Trophoblast cell (in vitro differentiated cells and primary cell): ENCODE results near the gene COL19A1.

ENCODE experiments used
- DNase-seq, 2 donors: peaks; one replicate each; pipeline ENCODE4 v3.0.0-alpha.2; 2016
- H2AFZ ChIP-seq: 2 replicates; pipeline ENCODE4 v1.6.1; 2013; ENCODE audit warnings: low read length, moderate library complexity, mild to moderate bottlenecking; ENCODE audit not compliant: insufficient read depth, poor library complexity
- H2AK5ac ChIP-seq: 2 replicates; pipeline ENCODE4 v1.6.1; 2013; ENCODE audit warnings: mild to moderate bottlenecking, low read length
- H2BK120ac ChIP-seq: 2 replicates; pipeline ENCODE4 v1.6.1; 2013; ENCODE audit warnings: low read length, mild to moderate bottlenecking, moderate library complexity; ENCODE audit not compliant: insufficient read depth, poor library complexity
- H2BK12ac ChIP-seq: 2 replicates; pipeline ENCODE4 v1.6.1; 2013; ENCODE audit warnings: mild to moderate bottlenecking, low read length, moderate library complexity
- H2BK5ac ChIP-seq: 2 replicates; pipeline ENCODE4 v1.6.1; 2013; ENCODE audit warnings: low read length, low read depth, moderate library complexity, mild to moderate bottlenecking; ENCODE audit not compliant: poor library complexity
- H3K14ac ChIP-seq: 2 replicates; pipeline ENCODE4 v1.6.1; 2013; ENCODE audit warnings: mild to moderate bottlenecking, low read length
- H3K18ac ChIP-seq: 2 replicates; pipeline ENCODE4 v1.6.1; 2013; ENCODE audit warnings: mild to moderate bottlenecking, low read length
- H3K23ac ChIP-seq: 2 replicates; pipeline ENCODE4 v1.6.1; 2013; ENCODE audit warnings: low read length
- H3K27ac ChIP-seq: 2 replicates; pipeline ENCODE4 v1.5.1; 2013; ENCODE audit warnings: low read depth, mild to moderate bottlenecking, inconsistent platforms, low read length, moderate library complexity
- H3K27me3 ChIP-seq: 2 replicates; pipeline ENCODE4 v1.6.1; 2013; ENCODE audit warnings: inconsistent platforms, mild to moderate bottlenecking, low read length, moderate library complexity; ENCODE audit not compliant: insufficient read depth
- H3K36me3 ChIP-seq, 2 experiments: 1 replicate in 1 of 2; 2 replicates in 1 of 2; pipeline ENCODE4 v1.6.1; 2013; ENCODE audit warnings: low read length in 2 of 2, mild to moderate bottlenecking in 2 of 2, moderate library complexity in 1 of 2; ENCODE audit not compliant: insufficient read depth in 2 of 2, control insufficient read depth in 1 of 2
- H3K4ac ChIP-seq: 2 replicates; pipeline ENCODE4 v1.6.1; 2013; ENCODE audit warnings: low read depth, mild to moderate bottlenecking, low read length, moderate library complexity
- H3K4me1 ChIP-seq, 2 experiments: 1 replicate in 1 of 2; 2 replicates in 1 of 2; pipeline ENCODE4 v1.6.1; 2013; ENCODE audit warnings: low read length in 2 of 2, mild to moderate bottlenecking in 2 of 2, moderate library complexity in 1 of 2; ENCODE audit not compliant: insufficient read depth in 2 of 2, control insufficient read depth in 1 of 2
- H3K4me2 ChIP-seq: 2 replicates; pipeline ENCODE4 v1.6.1; 2013; ENCODE audit warnings: inconsistent platforms, mild to moderate bottlenecking, low read length, moderate library complexity
- H3K4me3 ChIP-seq: 2 replicates; pipeline ENCODE4 v1.5.1; 2013; ENCODE audit warnings: mild to moderate bottlenecking, low read depth, low read length, inconsistent platforms
- H3K79me1 ChIP-seq: one replicate; pipeline ENCODE4 v1.6.1; 2013; ENCODE audit warnings: low read length
- H3K79me2 ChIP-seq: 2 replicates; pipeline ENCODE4 v1.6.1; 2013; ENCODE audit warnings: low read length, mild to moderate bottlenecking; ENCODE audit not compliant: control insufficient read depth, insufficient read depth, poor library complexity
- H3K9ac ChIP-seq: 2 replicates; pipeline ENCODE4 v1.6.1; 2013; ENCODE audit warnings: mild to moderate bottlenecking, low read length
- H3K9me3 ChIP-seq: 2 replicates; pipeline ENCODE4 v1.6.1; 2013; ENCODE audit warnings: low read depth, mild to moderate bottlenecking, control low read depth, inconsistent platforms, low read length; ENCODE audit not compliant: insufficient read depth
- H4K12ac ChIP-seq: 2 replicates; pipeline ENCODE4 v1.6.1; 2013; ENCODE audit warnings: low read depth, mild to moderate bottlenecking, low read length, moderate library complexity
- H4K8ac ChIP-seq: 2 replicates; pipeline ENCODE4 v1.6.1; 2013; ENCODE audit warnings: low read depth, mild to moderate bottlenecking, low read length, moderate library complexity
- H4K91ac ChIP-seq: one replicate; pipeline ENCODE4 v1.6.1; 2013; ENCODE audit warnings: low read depth, mild to moderate bottlenecking, low read length, moderate library complexity
- WGBS: extraction: QIAGEN DNeasy Blood & Tissue Kit; methylation state at CpG from one replicate; pipeline ENCODE4 v1.1.7; 2013; ENCODE audit warnings: missing lambda C conversion rate; ENCODE audit not compliant: insufficient read length, insufficient coverage; ENCODE audit errors: extremely low coverage; 5-methylcytosine and 5-hydroxymethylcytosine counted together

The COL19A1 gene

DNA sequence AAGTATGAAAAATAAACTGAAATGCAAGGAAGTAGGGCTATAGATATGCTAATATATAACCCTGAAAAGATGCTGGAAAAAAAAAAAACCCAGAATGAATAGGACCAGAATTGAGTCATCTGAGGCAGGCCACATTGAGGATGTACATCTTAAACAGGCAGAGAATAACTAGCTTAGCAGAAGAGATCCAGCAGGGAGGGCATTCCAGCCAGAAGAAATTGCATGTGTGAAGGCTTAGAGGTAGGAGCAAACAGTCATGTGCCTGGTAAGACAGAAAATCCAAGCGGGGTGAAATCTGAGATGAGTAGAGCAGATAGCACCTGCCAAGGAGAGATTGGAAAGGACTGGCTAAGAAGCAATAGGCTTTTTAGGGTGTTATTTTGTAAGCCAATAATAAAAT lies 2.6 kb downstream of the COL19A1 start:
- no CpG with 5 or more reads among the region's 1 CpG for WGBS
- no peak for DNase-seq
- H2AK5ac ChIP-seq = no peak overlapping the region

DNA sequence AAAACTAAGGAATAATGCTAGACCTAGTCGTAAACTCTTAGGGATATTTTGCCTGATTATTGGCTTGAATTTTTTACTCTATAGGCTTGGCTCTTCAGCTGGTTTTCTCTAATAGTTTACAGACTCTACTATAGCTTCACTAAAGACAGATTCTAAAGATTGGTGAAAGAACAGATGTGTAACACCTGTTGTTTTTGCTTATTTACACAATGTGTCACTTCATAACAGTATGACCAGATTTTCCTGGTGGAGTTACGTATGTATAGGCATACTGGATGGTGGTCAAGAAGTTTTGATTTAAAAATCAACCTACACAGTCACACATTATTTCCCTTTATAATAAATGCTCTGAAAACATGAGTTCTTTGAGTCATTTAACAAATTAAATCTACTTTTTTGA lies 4.8 kb downstream of the COL19A1 start:
- H3K79me1 ChIP-seq = peaks cover 9% of the 10 kb centered on the region
- no peak overlapping the region for H2BK5ac ChIP-seq
- no peak for DNase-seq
- no peak overlapping the region for H2BK120ac ChIP-seq
- no peaks in the 10 kb centered on the region for H3K9me3 ChIP-seq
- H3K4me3 ChIP-seq = no peak overlapping the region
- no peak overlapping the region for H3K18ac ChIP-seq
- no peak overlapping the region for H3K23ac ChIP-seq
- H4K8ac ChIP-seq = no peak overlapping the region
- H2BK12ac ChIP-seq = no peak overlapping the region
- H4K12ac ChIP-seq = no peak overlapping the region
- H3K14ac ChIP-seq = no peak overlapping the region
- H3K27me3 ChIP-seq = no peaks in the 10 kb centered on the region
- H3K9ac ChIP-seq = no peak overlapping the region
- peaks cover 0 to 2% of the 10 kb centered on the region in 2 experiments for H3K4me1 ChIP-seq
- WGBS = no CpG with 5 or more reads among the region's 2 CpGs
- no peak overlapping the region for H3K4me2 ChIP-seq
- H3K36me3 ChIP-seq = no peaks in the 10 kb centered on the region
- peaks cover 3% of the 10 kb centered on the region for H3K79me2 ChIP-seq
- H3K27ac ChIP-seq = no peak overlapping the region
- no peak overlapping the region for H2AK5ac ChIP-seq
- no peak overlapping the region for H2AFZ ChIP-seq
- no peak overlapping the region for H4K91ac ChIP-seq
- H3K4ac ChIP-seq = no peak overlapping the region

More for the DNA sequence above, 2.6 kb downstream of the COL19A1 start:
- Histone ChIP-seq H3K27me3 (no peaks in the 10 kb centered on the region), H2BK120ac (no peak overlapping the region), H4K91ac (no peak overlapping the region), H3K79me2 (peaks cover 3% of the 10 kb centered on the region), H3K4ac (no peak overlapping the region), H4K12ac (no peak overlapping the region), H2BK5ac (no peak overlapping the region), H3K36me3 (no peaks in the 10 kb centered on the region), H3K27ac (no peak overlapping the region), H3K18ac (no peak overlapping the region), H3K4me3 (no peak overlapping the region), H3K9me3 (no peaks in the 10 kb centered on the region), H3K4me1 (peaks cover 0 to 2% of the 10 kb centered on the region in 2 experiments), H3K23ac (no peak overlapping the region), H2BK12ac (no peak overlapping the region), H3K14ac (no peak overlapping the region), H4K8ac (no peak overlapping the region), H3K9ac (no peak overlapping the region), H2AFZ (no peak overlapping the region), H3K79me1 (peaks cover 9% of the 10 kb centered on the region), H3K4me2 (no peak overlapping the region)

DNA sequence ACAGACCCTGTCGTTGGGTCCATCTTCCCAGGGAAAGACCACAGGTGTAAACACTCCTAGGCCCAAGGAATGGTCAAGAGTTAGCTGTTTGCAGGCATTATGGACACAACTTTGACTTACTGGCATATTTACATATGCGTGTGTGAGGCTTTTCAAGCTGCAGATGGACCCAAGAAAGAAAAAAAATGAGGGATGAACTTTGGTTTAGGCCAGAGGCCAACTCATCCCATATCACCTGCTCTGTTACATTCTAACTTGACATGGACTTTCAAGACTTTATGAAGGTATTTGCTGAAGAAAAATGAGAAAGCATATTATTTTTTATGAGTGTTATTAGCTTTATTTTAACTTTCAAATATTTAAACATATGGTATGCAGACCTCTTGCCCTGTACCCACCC lies 6.9 kb downstream of the COL19A1 start:
- H3K9me3 ChIP-seq = no peaks in the 10 kb centered on the region
- H3K36me3 ChIP-seq = no peaks in the 10 kb centered on the region
- no peak overlapping the region for H3K4me2 ChIP-seq
- H4K8ac ChIP-seq = no peak overlapping the region
- H4K91ac ChIP-seq = no peak overlapping the region
- no peaks in the 10 kb centered on the region for H3K27me3 ChIP-seq
- H3K4me3 ChIP-seq = no peak overlapping the region
- no peak for DNase-seq
- no peak overlapping the region for H3K23ac ChIP-seq
- no peak overlapping the region for H2AK5ac ChIP-seq
- no peaks in the 10 kb centered on the region for H3K79me1 ChIP-seq
- no peak overlapping the region for H2BK120ac ChIP-seq
- H2BK12ac ChIP-seq = no peak overlapping the region
- H2BK5ac ChIP-seq = no peak overlapping the region
- H3K4ac ChIP-seq = no peak overlapping the region
- H2AFZ ChIP-seq = no peak overlapping the region
- H3K9ac ChIP-seq = no peak overlapping the region
- no peaks in the 10 kb centered on the region for H3K79me2 ChIP-seq
- H4K12ac ChIP-seq = no peak overlapping the region
- no peaks in the 10 kb centered on the region for H3K4me1 ChIP-seq
- no CpG with 5 or more reads among the region's 2 CpGs for WGBS
- H3K27ac ChIP-seq = no peak overlapping the region
- H3K18ac ChIP-seq = no peak overlapping the region
- no peak overlapping the region for H3K14ac ChIP-seq

DNA sequence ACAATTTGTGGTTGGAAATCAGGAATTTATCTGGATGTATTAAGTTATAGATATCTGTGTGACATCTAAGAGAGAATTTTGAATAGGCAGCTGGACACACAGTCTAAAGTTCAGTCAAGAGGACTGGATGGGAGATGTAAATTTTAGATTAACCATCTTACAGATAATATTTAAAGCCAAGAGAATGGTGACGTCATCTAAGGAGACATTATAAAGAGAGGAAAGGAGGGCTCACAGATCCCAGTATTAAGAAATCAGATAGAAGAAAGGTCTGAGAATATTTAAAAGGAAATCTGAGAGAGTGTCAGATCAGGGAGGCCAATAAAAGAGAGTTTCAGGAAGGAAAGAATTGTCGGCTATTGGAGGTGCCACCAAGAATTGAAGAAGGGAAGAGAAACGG lies 9.4 kb downstream of the COL19A1 start:
- no peak overlapping the region for H3K27ac ChIP-seq
- H3K18ac ChIP-seq = no peak overlapping the region
- no peaks in the 10 kb centered on the region for H3K36me3 ChIP-seq
- no peaks in the 10 kb centered on the region for H3K27me3 ChIP-seq
- H3K4ac ChIP-seq = no peak overlapping the region
- H3K4me1 ChIP-seq = no peaks in the 10 kb centered on the region
- no peak overlapping the region for H3K14ac ChIP-seq
- no peak overlapping the region for H2BK120ac ChIP-seq
- no peak overlapping the region for H3K9ac ChIP-seq
- no peak overlapping the region for H2AFZ ChIP-seq
- no peak overlapping the region for H3K23ac ChIP-seq
- no peak overlapping the region for H2AK5ac ChIP-seq
- no peak overlapping the region for H4K12ac ChIP-seq
- no peak overlapping the region for H2BK12ac ChIP-seq
- no peak overlapping the region for H3K4me2 ChIP-seq
- H3K9me3 ChIP-seq = no peaks in the 10 kb centered on the region
- no peak for DNase-seq
- no peak overlapping the region for H4K8ac ChIP-seq
- H3K79me1 ChIP-seq = no peaks in the 10 kb centered on the region
- no peak overlapping the region for H3K4me3 ChIP-seq
- WGBS = no CpG with 5 or more reads among the region's 3 CpGs
- H3K79me2 ChIP-seq = no peaks in the 10 kb centered on the region
- no peak overlapping the region for H2BK5ac ChIP-seq
- H4K91ac ChIP-seq = no peak overlapping the region
